WTC11 (cell line): Measurements from ENCODE around the gene ATP11A. TPM values are rescaled to one million over a fixed set of nuclear protein-coding genes. Genes with fewer than 3 reads are reported as not detected.

Experiments
- ATAC-seq: fragments of 200-7000 bp; cut with Tn5 transposase; 2 replicates; pipeline ENCODE4 v1.10.0; 2021; ENCODE audit warnings: mild to moderate bottlenecking, moderate library complexity
- CTCF ChIA-PET: fragments of 300-600 bp; sonication (Branson Sonifier 250); formaldehyde crosslinking; loops from one replicate; lab custom pipeline; 2021; ENCODE audit warnings: antibody characterized with exemption; lab: Charles Lee
- POLR2A ChIA-PET: fragments of 350-600 bp; sonication (Branson Sonifier 250); formaldehyde crosslinking; loops from one replicate; lab custom pipeline; 2021; ENCODE audit warnings: antibody characterized with exemption; lab: Charles Lee
- DNase-seq: peaks from one replicate; pipeline ENCODE4 v3.0.0; 2021; ENCODE audit warnings: low spot score
- H3K27ac Mint-ChIP-seq: 2 replicates; pipeline ENCODE4 v1.8.0; 2021; ENCODE audit warnings: mixed read lengths
- H3K27me3 Mint-ChIP-seq: 2 replicates; pipeline ENCODE4 v1.8.0; 2021; ENCODE audit warnings: low read depth, mild to moderate bottlenecking, moderate library complexity, mixed read lengths
- H3K36me3 Mint-ChIP-seq: 2 replicates; pipeline ENCODE4 v1.8.0; 2021; ENCODE audit warnings: mixed read lengths
- H3K4me1 Mint-ChIP-seq: 2 replicates; pipeline ENCODE4 v1.8.0; 2022; ENCODE audit warnings: mixed read lengths
- H3K4me3 Mint-ChIP-seq: 2 replicates; pipeline ENCODE4 v1.8.0; 2021; ENCODE audit warnings: mild to moderate bottlenecking, moderate library complexity, mixed read lengths
- H3K9me3 Mint-ChIP-seq: 2 replicates; pipeline ENCODE4 v1.8.0; 2021; ENCODE audit warnings: mixed read lengths
- ATF2 ChIP-seq: sonication (generic); formaldehyde crosslinking; IDR thresholded peaks from 2 replicates; pipeline ENCODE4 v1.8.1; 2022; ENCODE audit warnings: low read depth, missing genetic modification reagents, borderline replicate concordance
- CBFB ChIP-seq: sonication (generic); formaldehyde crosslinking; IDR thresholded peaks from 2 replicates; pipeline ENCODE4 v1.8.1; 2022; ENCODE audit warnings: mild to moderate bottlenecking, low read depth, missing genetic modification reagents
- CREB1 ChIP-seq: sonication (generic); formaldehyde crosslinking; IDR thresholded peaks from 2 replicates; pipeline ENCODE4 v1.8.0; 2023; ENCODE audit warnings: mild to moderate bottlenecking, missing genetic modification reagents
- CTCF ChIP-seq: fragments of 200-600 bp; IDR thresholded peaks from 2 replicates; pipeline ENCODE4 v1.8.0; 2022; ENCODE audit warnings: antibody characterized with exemption
- ELF4 ChIP-seq: sonication (generic); formaldehyde crosslinking; IDR thresholded peaks from 2 replicates; pipeline ENCODE4 v1.8.1; 2022; ENCODE audit warnings: low read depth, mild to moderate bottlenecking, moderate library complexity, missing genetic modification reagents
- EMX1 ChIP-seq: fragments of 250-450 bp; sonication (Bioruptor Pico); IDR thresholded peaks from 2 replicates; pipeline ENCODE4 v1.8.0; 2021; ENCODE audit warnings: mild to moderate bottlenecking
- FOXP1 ChIP-seq: sonication (generic); formaldehyde crosslinking; IDR thresholded peaks from 2 replicates; pipeline ENCODE4 v1.8.0; 2022; ENCODE audit warnings: missing genetic modification reagents, mild to moderate bottlenecking, moderate library complexity, borderline replicate concordance
- HMGA2 ChIP-seq: fragments of 250-450 bp; sonication (Bioruptor Pico); IDR thresholded peaks from 2 replicates; pipeline ENCODE4 v1.4.0; 2021; ENCODE audit warnings: mild to moderate bottlenecking, moderate library complexity
- HMGXB4 ChIP-seq: sonication (generic); formaldehyde crosslinking; IDR thresholded peaks from 2 replicates; pipeline ENCODE4 v1.8.1; 2023; ENCODE audit warnings: mild to moderate bottlenecking, moderate library complexity, missing genetic modification reagents
- JUN ChIP-seq: sonication (generic); formaldehyde crosslinking; IDR thresholded peaks from 2 replicates; pipeline ENCODE4 v1.8.0; 2023; ENCODE audit warnings: mild to moderate bottlenecking, missing genetic modification reagents
- NFE2L1 ChIP-seq: sonication (generic); formaldehyde crosslinking; IDR thresholded peaks from 2 replicates; pipeline ENCODE4 v1.8.1; 2023; ENCODE audit warnings: missing genetic modification reagents
- OVOL2 ChIP-seq: fragments of 250-450 bp; sonication (Bioruptor Pico); IDR thresholded peaks from 2 replicates; pipeline ENCODE4 v1.9.0; 2021; ENCODE audit warnings: mild to moderate bottlenecking, borderline replicate concordance
- PRRX2 ChIP-seq: fragments of 250-450 bp; sonication (Bioruptor Pico); IDR thresholded peaks from 2 replicates; pipeline ENCODE4 v1.8.0; 2021; ENCODE audit warnings: mild to moderate bottlenecking
- SMAD4 ChIP-seq: sonication (generic); formaldehyde crosslinking; IDR thresholded peaks from 2 replicates; pipeline ENCODE4 v1.8.0; 2022; ENCODE audit warnings: mild to moderate bottlenecking, missing genetic modification reagents
- SP1 ChIP-seq: sonication (generic); formaldehyde crosslinking; conservative IDR thresholded peaks from 2 replicates; pipeline ENCODE4 v1.8.1; 2022; ENCODE audit warnings: missing genetic modification reagents
- TP53 ChIP-seq: sonication (generic); formaldehyde crosslinking; IDR thresholded peaks from 2 replicates; pipeline ENCODE4 v1.8.1; 2023; ENCODE audit warnings: mild to moderate bottlenecking, missing genetic modification reagents
- ZBTB21 ChIP-seq: sonication (generic); formaldehyde crosslinking; IDR thresholded peaks from 2 replicates; pipeline ENCODE4 v1.8.1; 2023; ENCODE audit warnings: mild to moderate bottlenecking, missing genetic modification reagents, borderline replicate concordance
- ZMAT4 ChIP-seq: fragments of 250-450 bp; sonication (Bioruptor Pico); IDR thresholded peaks from 2 replicates; pipeline ENCODE4 v1.9.0; 2021; ENCODE audit warnings: mild to moderate bottlenecking
- ZNF138 ChIP-seq: sonication (generic); formaldehyde crosslinking; conservative IDR thresholded peaks from 2 replicates; pipeline ENCODE4 v1.8.1; 2022; ENCODE audit warnings: mild to moderate bottlenecking, moderate library complexity, missing genetic modification reagents
- ZNF232 ChIP-seq: sonication (generic); formaldehyde crosslinking; IDR thresholded peaks from 2 replicates; pipeline ENCODE4 v1.8.0; 2022; ENCODE audit warnings: mild to moderate bottlenecking, missing genetic modification reagents
- ZNF263 ChIP-seq: sonication (generic); formaldehyde crosslinking; IDR thresholded peaks from 2 replicates; pipeline ENCODE4 v1.8.1; 2022; ENCODE audit warnings: low read depth, mild to moderate bottlenecking, moderate library complexity, missing genetic modification reagents
- ZNF281 ChIP-seq: sonication (generic); formaldehyde crosslinking; IDR thresholded peaks from 2 replicates; pipeline ENCODE4 v1.8.0; 2023; ENCODE audit warnings: mild to moderate bottlenecking, missing genetic modification reagents
- ZNF396 ChIP-seq: fragments of 250-450 bp; sonication (Bioruptor Pico); IDR thresholded peaks from 2 replicates; pipeline ENCODE4 v1.8.0; 2021; ENCODE audit warnings: mild to moderate bottlenecking, moderate library complexity, borderline replicate concordance
- ZNF671 ChIP-seq: fragments of 250-450 bp; sonication (Bioruptor Pico); IDR thresholded peaks from 2 replicates; pipeline ENCODE4 v1.8.0; 2021; ENCODE audit warnings: mild to moderate bottlenecking
- total RNA-seq: library from RNA; stranded (reverse); gene quantifications from 3 replicates; pipeline ENCODE4 v1.2.3, GENCODE V29; 2021

The ATP11A gene
- total RNA-seq, 1 experiment from 2014 or later, result 100 TPM

GRCh38 chr13:112719016-112719415 is 29.2 kb downstream of the ATP11A start:
- H3K4me3 Mint-ChIP-seq, result no peak overlapping the region
- DNase-seq (no peak), ATAC-seq (no peak)
- no peaks in the 10 kb centered on the region for H3K9me3 Mint-ChIP-seq
- no peak for TF ChIP-seq SP1 (CRISPR knock-in tag)
- no peak for TF ChIP-seq ZNF671 (CRISPR knock-in tag)
- no peak for TF ChIP-seq JUN (CRISPR knock-in tag)
- no peak for TF ChIP-seq ZNF138
- no peak for TF ChIP-seq CREB1 (CRISPR knock-in tag)
- TF ChIP-seq ZNF396 (CRISPR knock-in tag), result no peak
- no peak for TF ChIP-seq ZNF232 (CRISPR knock-in tag)
- no peak for TF ChIP-seq OVOL2 (CRISPR knock-in tag)
- no peak for TF ChIP-seq CTCF
- no peak for TF ChIP-seq ATF2
- peaks cover 20% of the 10 kb centered on the region for H3K36me3 Mint-ChIP-seq
- ChIA-PET CTCF (no interaction called here), POLR2A (no interaction called here)
- peak overlapping the region; percentile 67 for H3K27ac Mint-ChIP-seq
- H3K27me3 Mint-ChIP-seq, result no peaks in the 10 kb centered on the region
- H3K4me1 Mint-ChIP-seq, result peaks cover 89% of the 10 kb centered on the region

- H3K36me3 Mint-ChIP-seq, result peaks cover 20% of the 10 kb centered on the region
- H3K4me3 Mint-ChIP-seq, result no peak overlapping the region
- peaks cover 89% of the 10 kb centered on the region for H3K4me1 Mint-ChIP-seq
- H3K27me3 Mint-ChIP-seq, result no peaks in the 10 kb centered on the region
- ATAC-seq (no peak), DNase-seq (no peak)
- ChIA-PET POLR2A (no interaction called here), CTCF (no interaction called here)
- H3K9me3 Mint-ChIP-seq, result no peaks in the 10 kb centered on the region
- peak overlapping the region; percentile 67 for H3K27ac Mint-ChIP-seq
- no peak for TF ChIP-seq ZMAT4 (CRISPR knock-in tag)
- TF ChIP-seq SMAD4 (CRISPR knock-in tag), result no peak
- no peak for TF ChIP-seq FOXP1
- no peak for TF ChIP-seq PRRX2 (CRISPR knock-in tag)
- TF ChIP-seq NFE2L1, result no peak
- TF ChIP-seq ZBTB21 (CRISPR knock-in tag), result no peak
- TF ChIP-seq HMGXB4 (CRISPR knock-in tag), result no peak
- no peak for TF ChIP-seq ZNF263 (CRISPR knock-in tag)
- no peak for TF ChIP-seq HMGA2 (CRISPR knock-in tag)
- no peak for TF ChIP-seq ZNF281
- no peak for TF ChIP-seq TP53 (CRISPR knock-in tag)
- no peak for TF ChIP-seq ELF4 (CRISPR knock-in tag)
- no peak for TF ChIP-seq ZNF396 (CRISPR knock-in tag)
- no peak for TF ChIP-seq EMX1
- TF ChIP-seq CBFB (CRISPR knock-in tag), result no peak
- TF ChIP-seq ATF2, result no peak
Measured at GRCh38 chr13:112719556-112719955, 29.7 kb downstream of the ATP11A start.
